COLO668 (cell line): ENCODE measurements around the gene OR52E6.

Source experiments
- DNase-seq: peaks from one replicate; lab custom pipeline; 2025; ENCODE audit not compliant: unreplicated experiment; lab: John Stamatoyannopoulos, UW

Gene OR52E6

GRCh38 chr11:5803982-5804381, 37.7 kb downstream of the OR52E6 start:
- DNase-seq: no peak

- no peak for DNase-seq
These were observed 45.2 kb downstream of the OR52E6 start for GRCh38 chr11:5796541-5796940.

- no peak for DNase-seq
These were observed 50.5 kb downstream of the OR52E6 start, which contains the start of gene OR52N1 for GRCh38 chr11:5791165-5791564. TSS of gene OR52N1 (minus strand) at chr11:5791265. CDS start at chr11:5788816, 2,449 bp downstream.
